Muscle layer of colon (tissue), 2 donors: Measurements from ENCODE around the gene ATRNL1.
"Not testable (repeated sequence)": the region's sequence is repeated elsewhere in the genome, so short reads cannot be mapped to it uniquely, and the experiment has no call there.

Source experiments
- H3K27ac ChIP-seq: one replicate; pipeline ENCODE4 v1.7.0; 2013; ENCODE audit warnings: low read depth, mild to moderate bottlenecking, low read length, moderate library complexity
- H3K27me3 ChIP-seq, 2 donors: one replicate each; pipeline ENCODE4 v1.7.0; 2013; ENCODE audit warnings: low read length in 2 of 2, mild to moderate bottlenecking in 2 of 2; ENCODE audit not compliant: insufficient read depth in 2 of 2, control insufficient read depth in 1 of 2
- H3K36me3 ChIP-seq: one replicate; pipeline ENCODE4 v1.7.0; 2013; ENCODE audit warnings: mild to moderate bottlenecking, low read length; ENCODE audit not compliant: insufficient read depth
- H3K4me1 ChIP-seq: one replicate; pipeline ENCODE4 v1.7.0; 2013; ENCODE audit warnings: mild to moderate bottlenecking, low read length; ENCODE audit not compliant: insufficient read depth
- H3K4me3 ChIP-seq, 2 donors: one replicate each; pipeline ENCODE4 v1.7.0; 2013; ENCODE audit warnings: low read length in 2 of 2, low read depth in 1 of 2, mild to moderate bottlenecking in 1 of 2, moderate library complexity in 1 of 2
- H3K9ac ChIP-seq: one replicate; pipeline ENCODE4 v1.7.0; 2013; ENCODE audit warnings: low read length
- H3K9me3 ChIP-seq: one replicate; pipeline ENCODE4 v1.7.0; 2013; ENCODE audit warnings: mild to moderate bottlenecking, low read length
- donor health status: abdominal sarcoma.
- donor health status: Adenocarcinoma of cecum.

Gene ATRNL1

DNA sequence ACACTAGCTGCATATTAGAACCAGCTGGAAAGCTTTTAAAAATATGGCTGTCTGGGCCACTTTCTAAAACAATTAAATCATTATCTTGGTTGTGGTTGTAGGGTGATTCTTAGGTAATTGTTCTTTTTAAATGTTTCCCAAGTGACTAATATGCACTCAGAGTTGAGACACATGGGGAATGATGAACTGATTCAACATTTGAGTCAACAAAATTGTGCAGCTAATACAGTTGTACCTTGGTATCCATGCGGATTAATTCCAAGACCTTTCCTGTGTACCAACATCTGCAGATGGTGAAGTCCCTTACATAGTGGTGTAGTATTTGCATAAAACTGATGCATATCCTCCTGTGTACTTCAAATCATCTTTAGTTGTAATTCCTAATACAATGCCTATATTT is 242.2 kb downstream of the ATRNL1 start:
- Histone ChIP-seq H3K9me3 (no peaks in the 10 kb centered on the region), H3K27me3 (no peaks in the 10 kb centered on the region), H3K27ac (no peak overlapping the region), H3K4me1 (no peaks in the 10 kb centered on the region), H3K9ac (no peak overlapping the region), H3K4me3 (no peak overlapping the region), H3K36me3 (no peaks in the 10 kb centered on the region)

DNA sequence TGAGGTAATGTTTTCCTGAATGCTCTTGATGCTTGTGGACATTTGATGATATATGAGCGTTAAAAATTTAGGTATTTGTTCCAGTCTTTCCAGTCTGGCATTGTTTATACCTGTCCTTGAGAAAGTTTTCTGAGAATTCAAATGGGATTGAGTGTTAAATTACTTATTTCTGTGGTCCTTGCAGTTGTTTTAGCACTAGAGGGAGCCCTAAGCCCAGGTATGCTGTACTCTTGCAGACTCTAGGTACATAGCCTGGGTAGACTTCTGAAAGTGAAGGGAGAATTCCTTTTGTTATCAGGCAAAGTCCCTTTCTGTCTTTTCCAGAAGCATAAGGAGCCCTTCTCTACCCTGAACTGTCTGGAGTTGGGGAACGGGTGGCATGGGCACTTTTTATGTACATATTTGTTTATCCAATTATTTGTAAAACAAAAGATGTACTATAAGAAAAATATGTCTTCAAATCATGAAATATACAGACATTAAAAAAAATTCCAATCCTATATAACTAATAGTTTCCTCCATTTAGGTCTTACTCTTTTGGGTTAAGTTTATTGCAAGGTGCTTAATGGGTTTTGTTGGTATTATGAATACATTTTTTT is 262.1 kb downstream of the ATRNL1 start:
- no peak overlapping the region for H3K27ac ChIP-seq
- H3K27me3 ChIP-seq = no peaks in the 10 kb centered on the region
- no peak overlapping the region for H3K9ac ChIP-seq
- H3K4me1 ChIP-seq = no peaks in the 10 kb centered on the region
- H3K4me3 ChIP-seq = no peak overlapping the region
- no peaks in the 10 kb centered on the region for H3K9me3 ChIP-seq
- H3K36me3 ChIP-seq = no peaks in the 10 kb centered on the region

DNA sequence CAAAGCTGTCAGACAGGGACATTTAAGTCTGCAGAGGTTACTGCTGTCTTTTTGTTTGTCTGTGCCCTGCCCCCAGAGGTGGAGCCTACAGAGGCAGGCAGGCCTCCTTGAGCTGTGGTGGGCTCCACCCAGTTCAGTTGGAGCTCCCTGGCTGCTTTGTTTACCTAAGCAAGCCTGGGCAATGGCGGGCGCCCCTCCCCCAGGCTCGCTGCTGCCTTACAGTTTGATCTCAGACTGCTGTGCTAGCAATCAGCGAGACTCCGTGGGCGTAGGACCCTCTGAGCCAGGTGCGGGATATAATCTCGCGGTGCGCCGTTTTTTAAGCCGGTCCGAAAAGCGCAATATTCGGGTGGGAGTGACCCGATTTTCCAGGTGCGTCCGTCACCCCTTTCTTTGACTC is 274.8 kb downstream of the ATRNL1 start:
- not testable (repeated sequence) for H3K27ac ChIP-seq, H3K9ac ChIP-seq, H3K9me3 ChIP-seq, H3K27me3 ChIP-seq, H3K4me3 ChIP-seq, H3K4me1 ChIP-seq, H3K36me3 ChIP-seq

- Histone ChIP-seq H3K27ac (no peak overlapping the region), H3K36me3 (no peaks in the 10 kb centered on the region), H3K4me1 (no peaks in the 10 kb centered on the region), H3K9ac (no peak overlapping the region), H3K27me3 (no peaks in the 10 kb centered on the region), H3K4me3 (no peak overlapping the region), H3K9me3 (no peaks in the 10 kb centered on the region)
Measured at GRCh38 chr10:115379064-115379463, 285.9 kb downstream of the ATRNL1 start.

- no peaks in the 10 kb centered on the region for H3K27me3 ChIP-seq
- no peak overlapping the region for H3K27ac ChIP-seq
- H3K9me3 ChIP-seq = no peaks in the 10 kb centered on the region
- no peak overlapping the region for H3K9ac ChIP-seq
- H3K4me3 ChIP-seq = no peak overlapping the region
- H3K4me1 ChIP-seq = no peaks in the 10 kb centered on the region
- no peaks in the 10 kb centered on the region for H3K36me3 ChIP-seq
Measured at GRCh38 chr10:115384665-115385064, 291.5 kb downstream of the ATRNL1 start.

DNA sequence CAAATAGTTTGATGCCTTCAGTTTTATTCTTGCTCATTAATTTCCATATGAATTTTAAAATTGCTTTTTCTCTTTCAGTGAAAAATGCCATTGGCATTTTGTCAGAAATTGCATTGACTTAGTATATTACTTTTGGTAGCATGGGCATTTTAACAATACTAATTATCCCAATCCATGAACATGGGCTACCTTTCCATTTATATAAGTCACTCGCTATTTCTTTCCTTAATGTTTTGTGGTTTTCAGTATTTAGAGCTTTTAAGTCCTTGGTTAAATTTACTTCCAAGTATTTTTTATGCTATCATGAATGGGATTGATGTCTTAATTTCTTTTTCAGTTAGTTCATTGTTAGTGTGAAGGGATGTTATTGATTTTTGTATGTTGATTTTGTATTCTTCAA is 297.4 kb downstream of the ATRNL1 start:
- H3K4me1 ChIP-seq = no peaks in the 10 kb centered on the region
- no peak overlapping the region for H3K9ac ChIP-seq
- no peak overlapping the region for H3K27ac ChIP-seq
- no peaks in the 10 kb centered on the region for H3K27me3 ChIP-seq
- peaks cover 7% of the 10 kb centered on the region for H3K9me3 ChIP-seq
- H3K36me3 ChIP-seq = no peaks in the 10 kb centered on the region
- H3K4me3 ChIP-seq = no peak overlapping the region

- Histone ChIP-seq H3K9ac (no peak overlapping the region), H3K27me3 (no peaks in the 10 kb centered on the region), H3K9me3 (no peaks in the 10 kb centered on the region), H3K36me3 (no peaks in the 10 kb centered on the region), H3K27ac (no peak overlapping the region), H3K4me3 (no peak overlapping the region), H3K4me1 (peaks cover 4% of the 10 kb centered on the region)
Measured at GRCh38 chr10:115398026-115398425, 304.9 kb downstream of the ATRNL1 start.

- no peaks in the 10 kb centered on the region for H3K27me3 ChIP-seq
- no peaks in the 10 kb centered on the region for H3K36me3 ChIP-seq
- no peaks in the 10 kb centered on the region for H3K9me3 ChIP-seq
- no peak overlapping the region for H3K27ac ChIP-seq
- no peak overlapping the region for H3K9ac ChIP-seq
- peaks cover 4% of the 10 kb centered on the region for H3K4me1 ChIP-seq
- no peak overlapping the region for H3K4me3 ChIP-seq
Measured at GRCh38 chr10:115402699-115403098, 309.5 kb downstream of the ATRNL1 start.

DNA sequence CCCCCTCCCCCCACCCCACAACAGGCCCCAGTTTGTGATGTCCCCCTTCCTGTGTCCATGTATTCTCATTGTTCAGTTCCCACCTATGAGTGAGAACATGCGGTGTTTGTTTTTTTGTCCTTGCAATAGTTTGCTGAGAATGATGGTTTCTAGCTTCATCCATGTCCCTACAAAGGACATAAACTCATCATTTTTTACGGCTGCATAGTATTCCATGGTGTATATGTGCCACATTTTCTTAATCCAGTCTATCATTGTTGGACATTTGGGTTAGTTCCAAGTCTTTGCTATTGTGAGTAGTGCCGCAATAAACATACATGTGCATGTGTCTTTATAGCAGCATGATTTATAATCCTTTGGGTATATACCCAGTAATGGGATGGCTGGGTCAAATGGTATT is 312.7 kb downstream of the ATRNL1 start:
- H3K36me3 ChIP-seq, H3K9ac ChIP-seq, H3K9me3 ChIP-seq, H3K4me1 ChIP-seq, H3K27ac ChIP-seq, H3K27me3 ChIP-seq, H3K4me3 ChIP-seq: not testable (repeated sequence)

DNA sequence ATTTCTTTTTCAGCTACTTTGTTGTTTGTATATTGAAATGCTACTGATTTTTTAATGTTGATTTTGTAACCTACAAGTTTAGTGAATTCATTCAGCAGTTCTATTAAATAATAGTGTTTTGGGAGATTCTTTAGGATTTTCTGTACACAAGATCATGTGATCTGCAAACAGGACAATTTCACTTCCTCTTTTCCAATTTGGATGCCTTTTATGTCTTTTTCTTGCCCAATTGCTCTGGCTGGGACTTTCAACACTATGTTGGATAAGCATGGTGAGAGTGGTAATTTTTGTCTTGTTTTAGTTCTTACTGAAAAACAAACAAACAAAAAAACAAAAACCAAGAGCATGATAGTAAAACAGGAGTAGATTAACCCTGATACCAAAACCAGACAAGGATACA is 316.2 kb downstream of the ATRNL1 start:
- no peaks in the 10 kb centered on the region for H3K9me3 ChIP-seq
- no peaks in the 10 kb centered on the region for H3K36me3 ChIP-seq
- no peak overlapping the region for H3K4me3 ChIP-seq
- no peak overlapping the region for H3K9ac ChIP-seq
- no peak overlapping the region for H3K27ac ChIP-seq
- H3K4me1 ChIP-seq = no peaks in the 10 kb centered on the region
- H3K27me3 ChIP-seq = no peaks in the 10 kb centered on the region

GRCh38 chr10:115417585-115418265 is 324.6 kb downstream of the ATRNL1 start:
- Histone ChIP-seq H3K4me1 (no peaks in the 10 kb centered on the region), H3K4me3 (no peak overlapping the region), H3K9me3 (no peaks in the 10 kb centered on the region), H3K36me3 (no peaks in the 10 kb centered on the region), H3K9ac (no peak overlapping the region), H3K27ac (no peak overlapping the region), H3K27me3 (no peaks in the 10 kb centered on the region)

- H3K4me1 ChIP-seq = no peaks in the 10 kb centered on the region
- no peaks in the 10 kb centered on the region for H3K27me3 ChIP-seq
- no peak overlapping the region for H3K9ac ChIP-seq
- no peak overlapping the region for H3K4me3 ChIP-seq
- H3K9me3 ChIP-seq = no peaks in the 10 kb centered on the region
- H3K36me3 ChIP-seq = no peaks in the 10 kb centered on the region
- H3K27ac ChIP-seq = no peak overlapping the region
Measured at GRCh38 chr10:115422624-115423023, 329.5 kb downstream of the ATRNL1 start.
